ENCODE data around the gene NKAPD1.

DNA sequence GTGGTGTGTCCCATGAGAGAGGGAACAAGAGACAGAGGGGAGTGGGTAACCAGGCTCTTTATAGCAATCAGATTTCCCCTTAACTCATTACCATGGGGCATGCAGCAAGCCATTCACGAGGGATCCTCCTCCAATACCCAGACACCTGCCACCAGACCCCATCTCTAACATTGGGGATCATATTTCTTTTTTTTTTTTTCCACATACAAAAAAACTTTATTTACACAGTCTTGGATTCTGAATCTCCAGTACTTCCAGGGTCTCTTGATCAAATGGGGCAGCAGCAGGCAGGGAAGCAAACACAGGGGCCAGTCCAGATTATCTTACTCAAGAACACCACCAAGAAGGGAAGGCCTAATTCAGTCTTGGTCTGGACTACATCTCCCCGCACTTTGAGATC is 44.6 kb upstream of the NKAPD1 start:
- TF ChIP-seq, protein P1, sequence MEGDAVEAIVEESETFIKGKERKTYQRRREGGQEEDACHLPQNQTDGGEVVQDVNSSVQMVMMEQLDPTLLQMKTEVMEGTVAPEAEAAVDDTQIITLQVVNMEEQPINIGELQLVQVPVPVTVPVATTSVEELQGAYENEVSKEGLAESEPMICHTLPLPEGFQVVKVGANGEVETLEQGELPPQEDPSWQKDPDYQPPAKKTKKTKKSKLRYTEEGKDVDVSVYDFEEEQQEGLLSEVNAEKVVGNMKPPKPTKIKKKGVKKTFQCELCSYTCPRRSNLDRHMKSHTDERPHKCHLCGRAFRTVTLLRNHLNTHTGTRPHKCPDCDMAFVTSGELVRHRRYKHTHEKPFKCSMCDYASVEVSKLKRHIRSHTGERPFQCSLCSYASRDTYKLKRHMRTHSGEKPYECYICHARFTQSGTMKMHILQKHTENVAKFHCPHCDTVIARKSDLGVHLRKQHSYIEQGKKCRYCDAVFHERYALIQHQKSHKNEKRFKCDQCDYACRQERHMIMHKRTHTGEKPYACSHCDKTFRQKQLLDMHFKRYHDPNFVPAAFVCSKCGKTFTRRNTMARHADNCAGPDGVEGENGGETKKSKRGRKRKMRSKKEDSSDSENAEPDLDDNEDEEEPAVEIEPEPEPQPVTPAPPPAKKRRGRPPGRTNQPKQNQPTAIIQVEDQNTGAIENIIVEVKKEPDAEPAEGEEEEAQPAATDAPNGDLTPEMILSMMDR (IDR thresholded peaks at IDR 0.05) = no peak
- no peak for TF ChIP-seq EZH2 (IDR thresholded peaks at IDR 0.05)
